ENCODE measurements around the gene CADM2. TPM values are rescaled to one million over a fixed set of nuclear protein-coding genes. Genes with fewer than 3 reads are reported as not detected.

Gene CADM2
- total RNA-seq, 1 donor from 2014 or later, result not detected

DNA sequence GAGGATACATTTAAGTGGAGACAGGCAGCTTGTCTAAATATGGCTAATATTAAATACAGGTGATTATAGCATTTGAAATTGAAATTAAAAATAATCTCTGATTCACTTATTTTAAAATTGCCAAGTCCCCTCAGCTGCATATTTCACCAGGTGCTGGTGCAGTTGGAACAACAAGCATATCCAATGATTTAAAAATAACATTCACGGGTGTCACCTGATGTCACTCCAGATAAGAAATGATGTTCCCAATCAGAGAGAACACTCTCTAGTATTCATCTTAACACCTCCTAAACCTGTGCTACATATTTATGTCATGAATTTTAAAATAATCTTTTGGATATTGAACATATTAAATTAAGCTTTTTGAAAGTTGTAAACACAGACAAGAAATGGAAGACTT is 249.9 kb downstream of the CADM2 start:
- no peak for DNase-seq

DNA sequence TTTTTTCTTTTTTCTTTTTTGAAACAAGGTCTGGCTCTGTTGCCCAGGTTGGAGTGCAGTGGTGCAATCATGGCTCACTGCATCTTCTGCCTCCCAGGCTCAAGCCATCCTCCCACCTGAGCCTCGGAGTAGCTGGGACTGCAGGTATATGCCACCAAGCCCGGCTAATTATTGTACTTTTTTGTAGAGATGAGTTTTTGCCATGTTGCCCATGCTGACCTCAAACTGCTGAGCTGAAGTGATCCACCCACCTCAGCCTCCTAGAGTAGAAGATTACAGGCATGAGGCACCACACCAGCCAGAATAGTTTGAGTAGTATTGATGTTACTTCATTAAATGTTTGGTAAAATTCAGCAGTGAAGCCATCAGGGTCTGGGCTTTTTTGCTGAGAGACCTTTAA is 251.8 kb downstream of the CADM2 start:
- no peak for DNase-seq

DNA sequence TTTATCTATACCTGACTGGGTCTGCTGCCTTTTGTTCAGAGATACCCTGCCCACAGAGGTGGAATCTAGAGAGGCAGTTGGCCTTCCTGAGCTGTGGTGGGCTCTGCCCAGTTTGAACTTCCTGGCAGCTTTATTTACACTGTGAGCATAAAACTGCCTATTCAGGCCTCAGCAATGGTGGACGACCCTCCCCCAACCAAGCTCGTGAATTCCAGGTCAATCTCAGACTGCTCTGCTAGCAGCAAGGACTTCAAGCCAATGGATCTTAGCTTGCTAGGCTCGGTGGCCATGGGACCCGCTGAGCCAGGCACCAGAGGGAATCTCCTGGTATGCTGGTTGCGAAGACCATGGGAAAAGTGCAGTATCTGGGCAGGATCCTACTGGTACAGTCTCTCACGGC is 270.2 kb downstream of the CADM2 start:
- no peak for DNase-seq

DNA sequence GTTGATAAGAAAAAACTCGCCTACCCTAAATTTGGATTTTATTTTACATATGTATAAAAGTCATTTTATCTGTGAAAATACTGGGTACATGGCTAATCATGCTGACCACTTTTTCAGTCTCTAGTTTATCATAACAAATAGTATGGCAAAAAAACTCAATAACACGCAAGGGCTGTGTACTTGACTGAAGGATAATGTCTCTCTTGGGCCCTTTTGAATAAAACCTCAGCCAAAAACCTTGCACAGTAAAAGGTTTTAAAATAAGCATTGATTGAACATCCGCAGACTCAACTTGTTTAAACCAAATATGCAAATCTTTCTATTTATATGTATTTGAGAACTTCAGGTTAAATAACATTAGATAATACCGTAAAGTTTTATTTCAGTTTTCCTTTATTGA is 285.3 kb downstream of the CADM2 start:
- no peak for DNase-seq

GRCh38 chr3:85244519-85244918 is 285.7 kb downstream of the CADM2 start:
- no peak for DNase-seq

DNA sequence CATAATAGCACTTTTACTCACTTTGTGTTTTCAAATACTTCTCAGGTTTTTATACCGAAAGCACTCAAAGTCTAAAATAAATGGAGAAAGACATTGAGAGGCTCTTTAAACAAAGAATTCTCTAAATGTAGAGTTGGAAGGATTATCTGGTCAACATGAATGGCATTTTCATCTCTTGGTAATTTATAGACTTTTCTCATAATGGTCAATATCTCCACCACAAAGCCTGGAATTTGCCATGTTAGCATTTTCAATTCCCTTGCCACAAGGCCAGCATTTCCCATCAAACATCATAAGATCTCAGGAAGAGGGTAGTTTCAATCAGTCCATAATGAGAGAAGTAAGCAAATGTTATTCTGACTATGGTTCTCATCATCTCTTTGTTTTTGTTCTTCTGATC is 293.0 kb downstream of the CADM2 start:
- no peak for DNase-seq

DNA sequence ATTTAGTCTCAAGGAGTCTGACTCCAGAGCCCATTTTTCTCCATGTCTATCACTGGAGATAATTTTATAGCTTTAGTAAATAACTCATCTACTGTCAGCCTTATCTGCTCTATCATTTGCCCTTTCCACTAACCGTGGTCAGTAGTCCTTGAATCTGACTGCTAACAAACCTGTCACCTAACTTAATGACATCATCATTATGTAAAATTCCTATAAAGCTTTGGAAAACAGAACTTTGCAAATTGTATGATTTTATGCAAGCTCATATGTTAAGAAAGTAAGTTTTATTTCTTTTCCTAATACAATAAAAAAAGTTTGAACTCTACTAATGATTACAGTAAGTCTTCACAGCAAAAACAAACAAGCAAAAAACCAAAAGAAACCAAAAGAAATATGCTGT is 293.9 kb downstream of the CADM2 start:
- DNase-seq, result no peak

DNA sequence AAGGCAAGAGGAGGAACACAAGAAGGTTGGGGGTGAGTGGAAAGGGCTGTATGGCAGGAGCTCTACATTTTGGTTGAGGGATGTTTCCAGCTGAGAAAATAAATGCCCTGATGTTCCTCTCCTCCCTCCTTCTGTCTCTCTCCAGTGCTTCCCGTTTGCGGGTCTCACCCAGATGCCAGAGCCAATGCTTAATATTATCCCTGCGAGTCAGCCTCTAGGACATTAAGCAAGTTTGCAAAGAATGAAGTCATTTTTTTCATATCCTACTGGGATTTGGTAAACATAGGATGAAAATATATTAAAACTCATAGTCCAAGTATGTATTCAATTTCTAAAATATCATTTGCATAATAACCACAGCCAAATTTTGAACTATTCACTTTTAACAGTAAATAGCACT is 295.9 kb downstream of the CADM2 start:
- DNase-seq, result no peak

DNA sequence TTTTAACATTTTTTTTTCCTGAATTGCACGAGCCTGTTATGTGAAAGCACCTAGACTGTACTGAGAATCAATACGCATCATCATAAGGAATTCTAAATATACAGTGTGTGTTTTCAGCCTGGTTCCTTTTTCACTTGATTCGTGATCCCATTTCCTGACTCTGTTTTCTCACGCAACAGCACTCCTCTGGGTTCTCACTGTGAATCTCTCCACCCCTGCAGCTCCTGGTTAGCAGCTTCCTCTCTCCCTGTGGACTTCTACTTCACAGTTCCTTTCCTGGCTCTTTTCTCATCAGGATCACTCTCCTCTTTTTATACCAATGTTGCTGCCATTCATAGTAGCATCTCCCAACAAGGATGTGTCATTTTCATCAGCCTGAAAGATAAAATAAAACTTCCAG is 297.2 kb downstream of the CADM2 start:
- no peak for DNase-seq

DNA sequence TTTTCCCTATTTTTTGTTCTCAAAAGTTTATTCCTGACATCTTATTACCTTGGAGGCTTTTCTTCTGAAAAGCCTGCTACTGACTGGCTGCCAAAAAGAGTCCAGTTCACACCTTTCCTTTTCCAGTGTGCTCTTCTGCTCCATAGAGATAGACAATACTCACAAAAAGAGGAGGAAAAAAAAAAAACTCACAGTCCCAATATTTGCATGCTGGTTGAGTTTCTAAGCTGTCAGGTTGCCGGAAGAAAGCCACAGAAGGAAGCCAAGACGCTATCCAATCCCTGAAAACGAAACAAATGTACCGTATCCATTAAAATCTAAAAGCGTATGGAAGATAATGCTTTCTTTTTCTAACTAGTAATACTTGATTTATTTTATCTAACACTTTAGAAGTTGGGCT is 299.5 kb downstream of the CADM2 start:
- no peak for DNase-seq

DNA sequence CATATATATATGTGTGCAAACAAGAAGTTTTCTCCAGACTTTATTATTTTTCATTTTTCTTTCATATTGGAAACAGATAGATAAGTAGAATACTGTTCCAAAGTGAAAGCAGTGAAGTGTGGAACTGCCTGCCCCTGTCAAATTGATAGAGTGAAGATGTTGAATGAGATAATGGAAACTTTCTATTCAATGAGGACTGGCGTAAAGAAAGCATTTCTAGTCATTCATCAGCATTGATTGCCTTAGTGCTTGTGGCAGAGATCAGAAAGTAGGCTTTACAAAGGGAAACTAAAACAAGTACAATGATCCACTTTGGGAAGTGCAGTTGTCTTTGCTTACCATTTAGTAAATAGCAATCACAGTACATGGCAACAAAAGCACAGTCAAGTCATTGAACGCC is 300.0 kb downstream of the CADM2 start:
- no peak for DNase-seq

DNA sequence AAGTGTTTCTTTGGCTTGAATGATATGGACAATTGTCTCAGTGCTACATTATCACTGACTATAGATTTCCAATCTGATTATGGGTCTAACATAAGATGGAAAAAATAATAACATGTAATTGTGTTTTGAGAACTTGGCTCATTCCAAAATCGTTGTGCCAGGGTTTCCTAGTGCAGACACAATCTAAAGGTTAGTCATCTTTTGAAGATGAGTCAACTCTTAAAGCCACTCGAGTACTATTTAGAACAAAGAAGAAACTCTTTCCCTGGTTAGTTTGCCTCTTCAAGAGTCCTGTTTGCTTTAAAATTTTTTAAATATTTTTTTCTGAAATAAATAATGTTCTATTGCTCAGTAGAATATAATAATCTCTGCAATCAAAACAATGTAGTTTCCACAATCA is 301.0 kb downstream of the CADM2 start:
- no peak for DNase-seq

DNA sequence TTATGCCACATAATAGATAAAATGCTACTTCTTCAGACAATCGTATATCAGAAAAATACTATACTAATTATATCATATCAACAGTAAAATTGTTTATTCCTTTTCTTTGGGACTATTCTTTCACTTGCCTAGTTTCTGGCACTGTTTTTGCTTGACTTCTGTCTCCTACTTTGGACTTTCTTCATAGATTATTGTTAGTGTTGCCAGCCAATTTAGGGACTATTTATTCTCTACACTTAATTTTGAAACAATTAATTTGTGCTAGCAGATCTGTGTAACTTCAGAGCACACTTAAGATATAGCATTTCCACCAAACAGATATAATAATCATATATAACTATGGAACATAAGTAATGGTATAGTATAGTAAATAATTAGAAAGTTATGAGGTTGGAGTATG is 305.6 kb downstream of the CADM2 start:
- no peak for DNase-seq

DNA sequence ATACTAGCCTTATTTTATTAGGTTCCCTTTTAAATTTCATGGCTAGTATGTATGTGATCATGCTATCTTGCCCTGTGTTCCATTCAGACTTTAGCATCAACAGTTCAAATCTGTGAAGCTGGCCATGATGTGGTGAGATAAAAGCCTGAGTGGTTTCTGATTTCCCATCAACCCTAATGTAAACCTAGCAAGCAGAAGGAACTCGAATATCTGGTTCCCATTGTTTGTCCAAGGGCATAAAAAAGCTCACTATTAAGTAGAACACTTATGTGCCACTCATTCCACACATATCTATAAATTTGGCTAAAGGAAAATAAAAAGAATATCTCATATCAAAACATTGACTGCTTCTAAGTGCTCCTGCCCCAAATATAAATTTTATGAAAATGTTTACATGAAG is 311.7 kb downstream of the CADM2 start:
- DNase-seq, result no peak

DNA sequence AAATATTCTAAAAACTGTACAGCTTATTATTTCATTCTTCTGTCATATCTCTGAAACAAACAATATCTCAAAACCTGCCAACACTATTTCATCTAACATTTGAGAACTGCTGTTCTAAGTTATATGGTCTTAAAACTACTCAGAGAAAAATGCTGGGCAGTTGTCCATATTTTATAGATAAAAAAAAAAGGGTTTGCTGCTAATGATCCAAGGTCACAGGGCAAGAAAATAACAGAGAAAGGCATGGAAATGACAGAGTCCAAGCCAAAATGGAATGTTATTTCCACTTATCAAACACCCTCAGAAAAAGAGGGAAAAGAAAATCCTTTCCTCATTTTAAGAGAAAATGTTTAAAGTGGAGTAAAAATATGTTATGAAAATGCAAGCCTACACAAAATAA is 313.1 kb downstream of the CADM2 start:
- no peak for DNase-seq

- DNase-seq, result no peak
These were observed 329.5 kb downstream of the CADM2 start for GRCh38 chr3:85288257-85288656.

DNA sequence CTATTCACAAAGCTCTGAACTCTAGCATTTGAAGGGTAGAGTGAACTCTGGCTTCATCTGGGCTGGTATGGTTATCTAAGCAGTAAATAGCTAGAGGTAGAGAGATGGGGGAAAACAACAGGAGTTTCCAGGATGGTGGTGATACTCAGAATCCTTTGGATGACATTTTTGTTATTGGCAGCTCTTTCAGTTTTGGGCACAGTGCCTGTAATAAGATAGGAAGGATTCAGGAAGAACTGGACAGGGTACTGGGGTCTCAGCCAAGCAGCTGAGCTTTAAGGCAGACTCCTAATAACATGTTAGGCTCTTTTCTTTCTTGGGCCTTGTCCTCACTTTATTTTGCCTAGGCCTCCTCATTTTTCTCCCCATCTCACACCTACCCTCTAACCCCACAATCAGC is 338.5 kb downstream of the CADM2 start:
- no peak for DNase-seq

- no peak for DNase-seq
These were observed 339.2 kb downstream of the CADM2 start for GRCh38 chr3:85298032-85298431.

- DNase-seq, result no peak
These were observed 344.4 kb downstream of the CADM2 start for GRCh38 chr3:85303156-85303555.

- no peak for DNase-seq
These were observed 345.7 kb downstream of the CADM2 start for GRCh38 chr3:85304360-85304964.

DNA sequence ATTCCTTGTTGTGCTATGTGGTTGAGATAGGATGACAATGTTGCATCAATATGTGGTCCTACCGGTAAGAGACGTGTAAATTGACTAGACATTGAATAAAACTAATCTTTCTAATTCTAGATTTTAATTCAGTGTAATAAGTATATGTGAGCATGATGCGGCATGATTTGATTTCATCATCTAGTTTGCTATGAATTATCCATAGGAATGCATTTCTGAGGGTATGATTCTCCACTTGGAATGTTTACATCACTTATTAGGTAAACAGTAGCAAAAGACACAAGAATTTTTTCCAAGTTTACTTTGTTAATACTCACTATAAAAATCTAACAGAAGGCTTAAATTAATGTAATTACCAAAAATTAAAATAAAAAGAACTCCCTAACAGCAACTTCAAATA is 353.5 kb downstream of the CADM2 start:
- no peak for DNase-seq

GRCh38 chr3:85313380-85313779 is 354.6 kb downstream of the CADM2 start:
- DNase-seq, result no peak

GRCh38 chr3:85316252-85316651 is 357.5 kb downstream of the CADM2 start:
- no peak for DNase-seq

DNA sequence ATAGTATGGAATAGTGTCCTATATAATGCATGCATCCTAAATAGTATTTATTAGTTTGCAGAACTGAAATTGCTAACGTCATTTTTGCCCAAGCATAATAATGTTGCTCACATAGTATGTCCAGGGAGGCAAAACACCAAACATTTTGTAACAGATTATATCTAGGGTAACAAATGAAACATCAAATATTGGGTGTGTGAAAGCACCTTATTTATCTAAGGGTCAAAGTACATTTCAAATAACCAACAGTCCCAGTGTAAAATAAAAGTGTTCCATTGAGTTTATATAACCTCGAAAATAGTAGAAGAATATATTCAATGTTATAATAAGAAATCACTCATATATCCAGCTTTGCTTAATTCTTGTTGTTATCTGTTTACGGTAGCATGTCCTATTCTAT is 363.1 kb downstream of the CADM2 start:
- DNase-seq, result no peak

GRCh38 chr3:85330071-85330470 is 371.3 kb downstream of the CADM2 start:
- no peak for DNase-seq

GRCh38 chr3:85337895-85338294 is 379.1 kb downstream of the CADM2 start:
- no peak for DNase-seq
